Activated CD4-positive, alpha-beta T cell treated with anti-CD3 and anti-CD28 coated beads for 24 hours (primary cell): ENCODE results near the gene ZNF189.

ENCODE experiments used
- DNase-seq, 2 donors: peaks; one replicate each; pipeline ENCODE4 v3.0.0-alpha.2; 2020; ENCODE audit warnings: low read depth in 2 of 2

ZNF189 gene

DNA sequence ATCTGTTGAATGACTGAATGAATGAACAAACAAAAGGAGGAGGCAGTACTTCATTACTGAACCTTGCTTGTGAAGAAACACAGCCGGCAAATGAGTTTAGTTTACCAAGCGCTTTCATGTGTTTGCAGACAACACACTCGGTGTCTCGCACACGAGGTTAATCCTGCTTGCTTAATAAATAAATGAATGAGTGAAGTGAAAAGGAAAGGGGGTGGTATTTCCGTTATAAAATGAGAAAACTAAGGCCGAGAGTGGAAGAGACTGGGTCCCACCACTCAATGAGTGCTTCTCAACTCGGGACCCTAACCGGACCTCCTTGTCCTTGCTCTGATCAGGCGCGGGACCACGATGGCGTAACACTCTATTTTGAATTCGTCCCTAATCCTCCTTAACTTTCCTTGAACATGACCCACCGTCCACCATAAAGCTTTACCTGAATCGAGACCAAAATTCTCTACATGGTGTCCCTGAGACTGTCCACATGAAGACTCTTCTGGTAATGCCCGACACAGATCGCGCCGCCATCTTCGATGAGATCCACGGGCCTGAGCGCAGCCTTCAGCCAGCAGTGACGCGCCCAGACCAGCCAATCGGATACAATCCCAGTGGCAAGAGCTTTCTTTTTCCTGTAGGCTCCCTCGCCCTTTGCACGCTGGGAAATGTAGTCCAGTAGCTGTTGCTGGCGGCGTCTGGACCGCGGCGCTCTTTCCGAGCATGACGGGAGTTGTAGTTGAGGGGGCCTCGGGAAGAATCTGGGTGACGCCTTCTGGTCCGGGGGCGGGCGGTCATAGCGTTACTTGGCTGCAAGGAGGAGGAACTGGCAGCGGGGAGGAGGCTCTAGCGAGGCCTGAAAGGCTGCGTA is at the start of gene ZNF189, which contains the start of gene MRPL50:
TSS of gene ZNF189 (plus strand) at position 784 of the 862 bp plus-strand sequence. CDS start 306 bp downstream, outside the sequence.
TSS of gene MRPL50 (minus strand) at position 551 of the 862 bp plus-strand sequence. CDS start at position 525, 26 bp downstream.
- DNase-seq: peak; percentile 89 to 90

GRCh38 chr9:101350285-101350684 is 48.4 kb upstream of the ZNF189 start:
- DNase-seq: no peak

GRCh38 chr9:101352892-101353463 is 45.7 kb upstream of the ZNF189 start:
- DNase-seq: no peak

DNA sequence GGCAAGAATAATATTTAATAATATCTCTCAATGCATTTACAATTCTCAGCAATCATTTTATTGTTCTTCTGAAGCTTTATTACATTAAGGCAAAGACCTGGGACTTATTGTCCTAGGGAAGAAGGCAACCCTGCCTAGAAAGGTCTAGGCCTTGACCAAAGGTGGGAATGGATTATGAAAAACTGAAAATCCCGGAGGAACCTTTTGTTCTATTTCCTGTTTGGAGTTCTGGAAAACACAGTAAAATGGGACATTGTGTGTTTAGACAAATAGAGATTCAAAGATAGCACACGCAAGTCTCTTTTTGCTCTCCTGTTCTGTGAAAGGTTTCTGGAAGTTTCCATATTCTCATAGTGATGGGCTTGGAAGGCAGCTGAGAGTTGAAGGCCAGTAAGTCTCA is 45.0 kb upstream of the ZNF189 start:
- no peak for DNase-seq

- DNase-seq: no peak
Observed at GRCh38 chr9:101354143-101354764, 44.4 kb upstream of the ZNF189 start.

DNA sequence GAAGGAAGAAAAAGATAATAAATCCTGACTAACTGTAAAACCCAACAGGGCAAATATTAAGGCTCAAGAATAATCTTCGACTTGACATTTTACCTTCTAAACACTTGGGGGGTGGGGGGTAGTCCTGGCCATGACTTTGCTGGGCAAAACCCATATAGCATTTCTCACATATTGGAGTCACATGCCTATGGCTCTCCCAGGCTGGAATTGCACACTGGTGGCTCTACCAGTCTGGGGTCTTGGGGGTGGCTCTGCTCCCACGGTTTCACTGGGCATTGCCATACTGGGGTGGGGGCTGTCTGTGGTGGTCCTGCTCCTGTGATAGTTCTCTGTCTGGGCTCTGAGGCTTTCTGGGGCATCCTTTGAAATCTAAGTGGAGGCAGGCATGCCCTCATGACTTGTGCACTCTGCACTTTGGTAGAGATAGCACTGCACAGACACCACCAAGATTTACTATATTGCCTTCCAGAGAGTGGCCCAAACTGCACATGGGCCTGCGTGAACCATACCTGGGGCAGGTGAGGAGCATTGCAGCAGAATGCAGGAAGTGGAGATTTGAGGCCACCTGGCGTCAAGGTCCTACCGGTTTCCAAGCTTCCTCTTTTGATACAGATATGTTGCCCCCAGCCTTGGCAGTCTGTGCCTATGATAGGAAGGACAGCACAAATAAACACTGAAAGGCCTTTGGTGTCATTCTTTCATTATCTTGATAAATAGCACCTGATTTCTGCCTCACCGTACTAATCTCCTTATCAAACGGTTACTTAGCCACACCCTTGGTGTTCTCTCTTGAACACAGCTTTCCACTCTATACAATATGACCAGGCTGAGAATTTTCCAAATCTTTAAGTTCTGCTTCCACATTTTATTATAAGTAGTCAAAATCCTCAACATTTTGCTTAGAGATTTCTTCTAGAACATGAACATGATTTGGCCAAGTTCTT is 43.6 kb upstream of the ZNF189 start:
- DNase-seq: no peak

- no peak for DNase-seq
Observed at GRCh38 chr9:101356619-101357018, 42.0 kb upstream of the ZNF189 start.

DNA sequence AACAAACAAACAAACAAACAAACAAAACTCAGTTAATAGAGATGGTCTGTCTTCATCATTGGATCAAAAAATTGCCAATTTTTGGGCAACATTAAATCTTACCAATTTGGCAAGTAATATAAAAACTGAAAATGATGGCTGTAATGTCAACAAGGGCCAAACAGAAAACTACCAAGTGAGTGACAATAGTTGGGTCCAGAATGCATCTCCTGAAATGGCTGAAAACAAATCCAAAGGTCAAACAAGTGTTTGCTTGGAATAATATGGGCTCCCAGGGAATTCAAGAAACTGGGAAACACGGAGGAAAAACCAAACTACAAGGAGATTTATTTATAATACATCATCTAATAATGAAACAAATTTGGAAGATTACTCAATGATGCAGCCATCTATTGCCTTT is 39.0 kb upstream of the ZNF189 start:
- DNase-seq: no peak

DNA sequence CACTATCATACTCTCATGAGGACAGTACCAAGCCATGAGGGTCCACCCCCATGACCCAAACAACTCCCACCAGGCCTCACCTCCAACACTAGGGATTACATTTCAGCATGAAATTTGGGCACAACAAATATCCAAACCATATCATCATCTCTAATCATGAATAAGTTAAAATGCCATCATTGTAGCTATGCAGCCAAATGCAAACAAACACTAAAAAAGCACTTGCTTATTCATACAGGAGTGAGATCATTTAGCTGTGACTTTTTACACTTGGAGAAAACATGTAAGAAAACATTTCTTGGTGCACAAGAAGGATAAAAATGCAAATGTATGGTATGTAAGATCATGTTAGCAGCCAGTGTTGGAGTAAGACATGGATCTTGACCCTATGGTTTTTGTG is 38.0 kb upstream of the ZNF189 start:
- DNase-seq: no peak

GRCh38 chr9:101362450-101362849 is 36.2 kb upstream of the ZNF189 start:
- no peak for DNase-seq

DNA sequence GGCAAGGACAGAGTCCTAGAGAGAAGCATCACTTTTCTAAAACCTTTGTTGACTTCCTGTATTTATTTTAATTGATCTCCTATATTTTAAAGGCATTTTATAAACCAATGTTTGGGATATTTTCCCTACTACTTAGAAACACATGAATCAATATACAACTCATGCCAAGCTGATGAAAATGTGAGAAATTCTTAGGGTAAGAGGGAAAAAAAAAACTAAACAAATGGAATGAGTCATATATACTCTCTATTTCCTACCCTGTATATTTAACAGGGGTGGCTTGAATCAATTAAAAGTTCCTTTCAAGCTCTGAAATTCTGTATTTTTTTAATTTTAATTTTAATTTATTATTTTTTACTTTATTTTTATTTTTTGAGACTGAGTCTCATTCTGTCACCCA is 33.5 kb upstream of the ZNF189 start:
- no peak for DNase-seq

DNA sequence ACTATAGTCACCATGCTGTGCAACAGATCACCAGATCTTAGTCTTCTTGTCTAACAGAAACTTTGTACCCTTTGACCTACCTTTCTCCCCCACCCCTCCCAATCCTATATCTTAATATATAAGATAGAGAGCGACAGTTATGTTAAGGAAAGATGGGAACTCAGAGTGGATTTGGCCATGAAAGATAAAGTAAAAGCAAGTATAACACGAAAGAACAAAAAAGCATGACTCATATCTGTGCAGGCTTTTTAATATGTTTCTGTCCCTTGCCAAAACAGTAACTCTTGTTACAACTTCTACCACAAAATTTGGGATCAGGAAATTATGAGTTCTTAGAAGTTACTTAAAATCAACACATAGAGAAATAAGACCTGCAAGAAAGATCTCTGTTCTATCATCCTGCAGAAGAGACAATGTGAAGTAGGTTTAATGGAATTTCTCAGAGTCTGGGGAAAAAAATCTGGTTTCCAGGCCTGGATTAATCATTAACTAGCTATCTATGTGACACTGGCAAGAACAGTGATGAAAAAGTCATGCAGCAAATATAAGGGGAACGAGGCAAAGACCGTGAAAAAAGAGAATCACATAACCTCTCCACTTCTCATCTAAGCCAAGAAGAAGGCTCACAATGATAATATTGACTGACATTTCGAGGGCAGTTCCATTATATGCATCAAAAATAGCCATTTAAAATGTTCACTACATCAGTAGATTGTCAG is 32.5 kb upstream of the ZNF189 start:
- DNase-seq: no peak

DNA sequence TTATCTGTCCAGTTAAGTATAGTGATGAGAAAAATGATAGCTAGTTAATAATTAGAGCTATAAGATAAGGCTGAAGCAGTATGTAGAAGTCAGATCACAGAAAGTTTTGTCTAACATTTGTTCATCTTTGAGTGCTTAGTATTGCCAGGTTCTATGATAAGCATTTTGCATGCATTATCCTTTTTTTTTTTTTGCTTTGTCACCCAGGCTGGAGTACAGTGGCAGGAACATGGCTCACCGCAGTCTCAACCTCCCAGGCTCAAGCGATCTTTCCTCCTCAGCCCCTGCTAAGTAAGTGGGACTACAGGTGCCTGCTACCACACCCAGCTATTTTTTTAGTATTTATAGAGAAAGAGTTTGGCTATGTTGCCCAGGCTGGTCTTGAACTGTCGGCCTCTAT is 31.3 kb upstream of the ZNF189 start:
- DNase-seq: no peak

- no peak for DNase-seq
Observed at GRCh38 chr9:101369286-101369685, 29.4 kb upstream of the ZNF189 start.

GRCh38 chr9:101369884-101370531 is 28.6 kb upstream of the ZNF189 start:
- DNase-seq: no peak

DNA sequence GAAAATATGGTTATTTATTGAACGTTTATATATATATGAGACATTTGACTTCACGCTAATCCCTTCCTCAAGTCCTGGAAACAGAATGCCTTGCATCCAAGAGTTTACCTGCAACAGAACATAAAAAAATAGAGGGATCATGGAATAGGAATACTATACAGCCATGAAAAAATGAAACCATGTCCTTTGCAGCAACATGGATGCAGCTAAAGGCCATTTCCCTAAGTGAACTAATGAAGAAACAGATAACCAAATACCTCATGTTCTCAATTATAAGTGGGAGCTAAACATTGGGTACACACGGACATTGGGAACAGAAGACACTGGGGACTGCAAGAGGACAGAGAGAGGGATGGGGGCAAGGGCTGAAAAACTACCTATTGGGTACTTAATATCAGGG is 26.8 kb upstream of the ZNF189 start:
- DNase-seq: no peak

GRCh38 chr9:101372327-101373118 is 26.1 kb upstream of the ZNF189 start:
- DNase-seq: no peak

- no peak for DNase-seq
Observed at GRCh38 chr9:101375546-101375945, 23.1 kb upstream of the ZNF189 start.

GRCh38 chr9:101376111-101376848 is 22.4 kb upstream of the ZNF189 start:
- no peak for DNase-seq
